Skin epidermis (tissue), 12 donors: Measurements from ENCODE around the gene MATN3.

ENCODE experiments used
- H3K27ac ChIP-seq, 21 experiments: fragments of 200-600 bp; sonication (generic) in 11 of 21; one replicate each; pipeline ENCODE4 v1.5.0; 2020; ENCODE audit warnings: mild to moderate bottlenecking in 3 of 21, inconsistent platforms in 2 of 21, moderate library complexity in 2 of 21
- H3K4me3 ChIP-seq, 7 experiments: fragments of 200-600 bp; sonication (generic) in 2 of 7; one replicate each; pipeline ENCODE4 v1.5.0; 2020; ENCODE audit warnings: inconsistent platforms in 2 of 7, mild to moderate bottlenecking in 2 of 7, moderate library complexity in 1 of 7

The MATN3 gene

GRCh38 chr2:20011276-20012031 lies 1.0 kb downstream of the MATN3 start:
- Histone ChIP-seq H3K27ac (no peak overlapping the region), H3K4me3 (peak overlapping the region in 2 of 7 experiments; percentile 40 to 52)

- Histone ChIP-seq H3K27ac (no peak overlapping the region), H3K4me3 (no peak overlapping the region)
Observed at GRCh38 chr2:20008703-20009102, 3.8 kb downstream of the MATN3 start.

DNA sequence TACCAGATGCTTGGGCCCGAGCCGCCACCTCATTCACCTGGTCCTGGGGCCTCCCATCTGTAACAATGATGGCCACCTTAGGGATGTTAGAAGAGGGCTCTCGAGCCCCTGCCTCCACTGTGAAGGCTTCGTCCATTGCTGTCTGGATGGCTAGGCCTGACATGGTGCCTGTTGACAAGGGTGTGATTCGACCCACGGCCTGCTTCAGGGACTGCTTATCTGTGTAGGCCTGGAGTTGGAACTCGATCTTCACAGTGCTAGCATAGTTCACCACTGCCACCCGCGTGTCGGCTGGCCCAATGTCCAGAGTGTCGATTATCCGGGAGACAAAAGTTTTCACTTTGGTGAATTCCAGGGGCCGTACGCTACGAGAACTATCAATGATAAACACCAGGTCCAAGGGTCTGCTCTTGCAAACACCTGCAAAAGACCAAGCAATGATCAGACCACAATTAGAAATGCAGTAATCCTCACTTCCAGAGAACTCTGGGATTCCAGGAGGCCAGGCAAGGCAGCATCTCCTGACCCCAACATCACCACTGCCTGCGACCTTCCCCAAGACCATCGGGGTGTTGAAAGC lies 6.5 kb downstream of the MATN3 start:
- no peak overlapping the region for H3K4me3 ChIP-seq
- no peak overlapping the region for H3K27ac ChIP-seq

GRCh38 chr2:20005067-20005627 lies 7.3 kb downstream of the MATN3 start:
- Histone ChIP-seq H3K4me3 (no peak overlapping the region), H3K27ac (no peak overlapping the region)

GRCh38 chr2:20001361-20001863 lies 11.1 kb downstream of the MATN3 start:
- Histone ChIP-seq H3K27ac (no peak overlapping the region), H3K4me3 (no peak overlapping the region)

DNA sequence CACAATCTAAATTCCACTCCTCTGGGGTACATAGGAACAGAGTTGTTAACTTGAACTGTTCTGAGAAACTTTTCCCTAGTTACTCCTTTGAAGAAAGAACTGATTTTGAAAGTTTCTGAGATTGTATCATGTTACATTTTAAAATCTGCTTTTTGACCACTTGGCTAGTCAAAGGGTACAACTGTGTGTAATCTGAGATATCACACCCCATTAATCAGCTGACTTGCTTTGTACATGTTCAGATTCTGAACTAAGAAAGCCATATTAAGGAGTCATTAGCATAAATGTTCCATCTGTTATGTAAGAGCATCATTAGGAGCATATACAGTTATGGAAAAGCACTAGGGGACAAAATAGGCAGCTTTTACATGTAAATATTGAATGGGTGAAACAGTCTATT lies 18.7 kb downstream of the MATN3 start:
- Histone ChIP-seq H3K27ac (no peak overlapping the region), H3K4me3 (no peak overlapping the region)

DNA sequence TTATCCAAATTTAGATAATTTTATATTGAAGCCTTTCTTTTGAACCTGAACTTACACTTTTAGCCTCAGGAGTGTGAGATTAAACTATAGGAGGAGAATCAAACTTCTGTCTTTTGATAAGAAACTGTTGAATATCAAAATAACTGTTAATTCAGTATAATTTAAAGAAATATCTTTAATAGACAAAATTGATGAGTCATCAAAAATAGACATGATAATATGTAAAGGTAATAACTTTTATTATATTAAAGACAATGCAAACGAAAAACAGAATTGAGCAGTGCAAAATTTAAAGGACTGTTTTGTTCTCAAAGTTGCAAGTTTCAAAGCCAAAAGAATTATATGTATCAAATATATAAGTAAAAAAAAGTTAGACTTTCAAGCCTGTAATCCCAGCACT lies 20.6 kb downstream of the MATN3 start:
- Histone ChIP-seq H3K4me3 (no peak overlapping the region), H3K27ac (no peak overlapping the region)

DNA sequence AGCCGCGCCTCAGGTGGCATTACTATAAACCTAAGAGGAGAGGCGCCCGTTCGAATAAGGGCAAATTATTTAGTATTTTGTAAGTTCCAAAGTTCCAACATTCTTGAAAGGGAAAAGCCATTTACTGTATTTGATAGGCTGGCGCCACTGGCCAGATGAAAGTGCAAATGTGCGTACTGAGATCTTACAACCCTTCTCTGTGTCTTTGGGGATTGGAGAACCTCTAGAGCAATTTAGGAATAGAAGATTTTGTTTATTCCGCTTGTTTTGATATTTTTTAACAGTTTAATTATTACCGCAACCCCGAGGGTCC lies 22.1 kb downstream of the MATN3 start:
- peak overlapping the region; percentile 47 to 97 (median 57) for H3K4me3 ChIP-seq
- H3K27ac ChIP-seq, result peak overlapping the region in 16 of 21 experiments; percentile 17 to 80 (median 61)

GRCh38 chr2:19989667-19990415 lies 22.6 kb downstream of the MATN3 start, which contains the start of gene WDR35:
Gene WDR35, minus strand, starts transcription at chr2:19990105. Its CDS starts 90 bp downstream, at chr2:19990015.
- Histone ChIP-seq H3K27ac (peak within 1 kb of the TSS in 17 of 21 experiments; percentile 17 to 80 (median 56)), H3K4me3 (peak within 1 kb of the TSS; percentile 47 to 97 (median 57))

DNA sequence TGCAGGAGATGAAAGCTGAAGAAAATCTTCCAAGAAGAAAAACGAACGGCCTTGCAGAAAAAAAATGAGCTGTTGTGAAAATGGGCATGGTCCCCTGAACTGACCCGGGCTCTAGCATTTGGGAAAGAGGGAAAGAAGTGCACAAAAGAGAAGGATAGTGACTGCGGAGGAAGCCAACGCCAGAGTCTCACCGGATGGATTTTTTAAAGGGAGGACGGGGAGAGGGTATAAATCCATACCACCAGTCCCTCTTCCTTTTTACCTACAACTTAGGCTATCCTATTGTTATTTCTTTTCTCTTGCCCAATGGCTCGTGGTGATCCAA lies 23.2 kb downstream of the MATN3 start:
- Histone ChIP-seq H3K4me3 (peak overlapping the region; percentile 47 to 97 (median 57)), H3K27ac (peak overlapping the region in 10 of 21 experiments; percentile 34 to 80 (median 71))

DNA sequence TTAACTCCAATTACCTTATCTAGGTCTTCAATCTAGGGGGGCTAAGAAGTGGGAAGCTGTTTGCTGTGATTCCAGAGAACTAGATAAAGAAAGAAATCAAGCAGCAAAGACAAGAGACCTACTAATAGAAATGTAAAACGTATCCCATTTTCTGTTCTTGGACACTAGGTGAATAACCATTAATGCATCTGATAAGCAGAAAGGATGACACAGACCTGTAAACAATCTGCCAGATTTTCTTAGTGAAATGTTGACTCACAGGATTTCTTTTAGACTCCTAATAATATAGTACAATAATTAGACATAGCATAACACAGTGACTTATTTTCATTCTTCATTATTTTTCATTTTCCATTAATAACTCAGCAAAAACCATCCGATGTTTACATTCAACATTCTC lies 23.9 kb downstream of the MATN3 start:
- no peak overlapping the region for H3K27ac ChIP-seq
- H3K4me3 ChIP-seq, result peak overlapping the region in 2 of 7 experiments; percentile 79 to 81

DNA sequence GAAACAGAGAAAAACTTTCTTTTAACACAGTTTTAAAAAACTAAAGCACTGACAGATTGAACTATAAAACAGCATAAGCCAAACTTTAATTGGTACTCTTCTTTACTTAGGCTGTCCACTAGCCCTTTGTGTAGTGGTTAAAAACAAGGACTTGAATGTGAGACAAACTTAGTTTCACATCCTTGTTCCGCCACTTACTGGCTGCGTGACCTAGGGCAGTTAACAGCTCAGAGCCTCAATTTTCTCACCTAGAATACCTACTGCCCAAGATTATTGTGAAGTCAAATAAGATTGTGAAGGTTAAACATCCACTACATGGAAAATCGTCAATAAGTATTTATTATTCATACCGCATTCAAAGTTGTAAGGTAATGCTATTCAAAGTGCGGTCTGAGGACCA lies 24.5 kb downstream of the MATN3 start:
- H3K4me3 ChIP-seq, result no peak overlapping the region
- H3K27ac ChIP-seq, result no peak overlapping the region

- no peak overlapping the region for H3K4me3 ChIP-seq
- H3K27ac ChIP-seq, result no peak overlapping the region
Observed at GRCh38 chr2:19982268-19982667, 30.2 kb downstream of the MATN3 start.

GRCh38 chr2:19979932-19980331 lies 32.5 kb downstream of the MATN3 start:
- Histone ChIP-seq H3K27ac (no peak overlapping the region), H3K4me3 (no peak overlapping the region)

DNA sequence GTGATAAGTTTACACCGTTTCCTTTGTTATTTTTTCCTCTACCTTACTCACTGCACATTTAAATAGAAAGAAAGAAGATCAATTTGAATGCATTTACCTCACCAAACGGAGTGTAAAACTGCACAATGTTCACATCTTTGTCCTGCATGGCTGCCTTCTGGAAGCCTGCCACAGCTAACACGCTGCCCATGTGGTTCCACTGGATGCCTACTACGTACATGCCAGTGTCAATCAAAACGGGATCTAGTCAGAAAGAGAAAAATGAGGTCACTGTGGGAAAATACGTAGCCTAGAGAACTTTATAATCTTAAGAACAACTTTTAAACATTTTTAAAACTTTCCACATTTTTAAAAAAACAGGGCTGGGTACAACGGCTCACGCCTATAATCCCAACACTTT lies 39.0 kb downstream of the MATN3 start:
- Histone ChIP-seq H3K4me3 (no peak overlapping the region), H3K27ac (no peak overlapping the region)

- Histone ChIP-seq H3K27ac (no peak overlapping the region), H3K4me3 (no peak overlapping the region)
Observed at GRCh38 chr2:19971691-19972090, 40.8 kb downstream of the MATN3 start.

DNA sequence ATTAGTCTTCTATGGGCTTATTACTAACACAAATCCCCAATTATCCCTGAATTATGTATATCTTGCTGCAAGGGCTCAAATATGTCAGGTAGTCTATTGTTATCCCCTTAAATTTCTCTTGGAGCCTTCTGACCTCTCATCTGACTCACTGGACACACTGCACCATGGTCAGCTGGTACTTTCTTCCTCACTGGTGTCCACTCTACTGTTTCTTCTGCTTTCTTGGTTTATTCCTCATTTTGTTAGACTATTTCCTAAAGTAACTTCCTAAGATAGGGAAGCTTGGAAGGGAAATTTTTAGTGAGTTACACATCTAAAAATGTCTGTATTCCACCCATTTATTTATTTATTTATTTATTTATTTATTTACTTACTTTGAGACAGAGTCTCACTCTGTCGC lies 49.1 kb downstream of the MATN3 start:
- no peak overlapping the region for H3K27ac ChIP-seq

GRCh38 chr2:19955544-19956422 lies 56.7 kb downstream of the MATN3 start:
- H3K27ac ChIP-seq, result no peak overlapping the region
- no peak overlapping the region for H3K4me3 ChIP-seq

More for the DNA sequence above, 49.1 kb downstream of the MATN3 start:
- H3K4me3 ChIP-seq, result no peak overlapping the region

DNA sequence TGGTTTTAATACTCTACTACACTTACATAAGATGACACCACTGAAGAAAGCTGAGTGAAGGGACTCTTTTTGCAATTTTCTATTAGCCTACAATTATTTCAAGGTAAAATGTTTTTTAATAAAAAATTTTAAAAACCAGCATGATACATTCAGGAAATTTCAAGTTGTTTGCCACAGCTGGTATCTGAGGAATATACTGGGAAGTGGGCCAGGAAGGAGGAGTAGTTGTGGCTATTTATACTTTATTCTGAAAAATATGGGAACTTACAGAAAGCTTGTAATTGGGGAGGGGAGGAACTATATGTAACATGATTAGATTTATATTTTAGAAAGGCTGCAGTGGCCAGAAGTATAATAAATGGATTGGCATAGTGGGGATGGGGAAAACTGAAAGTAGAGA lies 63.4 kb downstream of the MATN3 start:
- Histone ChIP-seq H3K4me3 (no peak overlapping the region), H3K27ac (no peak overlapping the region)
